Stimulated activated CD4-positive, alpha-beta T cell treated with anti-CD3 and anti-CD28 coated beads, Interleukin-4, amount 100 ng/mL, for 4 hours (primary cell): ENCODE results near the gene EPAS1.
A peak's percentile ranks its signal among the peaks of the same experiment; 100 is the strongest.

Experiments
- DNase-seq, 2 experiments: peaks; one replicate each; pipeline ENCODE4 v3.0.0-alpha.2; 2020

The EPAS1 gene

DNA sequence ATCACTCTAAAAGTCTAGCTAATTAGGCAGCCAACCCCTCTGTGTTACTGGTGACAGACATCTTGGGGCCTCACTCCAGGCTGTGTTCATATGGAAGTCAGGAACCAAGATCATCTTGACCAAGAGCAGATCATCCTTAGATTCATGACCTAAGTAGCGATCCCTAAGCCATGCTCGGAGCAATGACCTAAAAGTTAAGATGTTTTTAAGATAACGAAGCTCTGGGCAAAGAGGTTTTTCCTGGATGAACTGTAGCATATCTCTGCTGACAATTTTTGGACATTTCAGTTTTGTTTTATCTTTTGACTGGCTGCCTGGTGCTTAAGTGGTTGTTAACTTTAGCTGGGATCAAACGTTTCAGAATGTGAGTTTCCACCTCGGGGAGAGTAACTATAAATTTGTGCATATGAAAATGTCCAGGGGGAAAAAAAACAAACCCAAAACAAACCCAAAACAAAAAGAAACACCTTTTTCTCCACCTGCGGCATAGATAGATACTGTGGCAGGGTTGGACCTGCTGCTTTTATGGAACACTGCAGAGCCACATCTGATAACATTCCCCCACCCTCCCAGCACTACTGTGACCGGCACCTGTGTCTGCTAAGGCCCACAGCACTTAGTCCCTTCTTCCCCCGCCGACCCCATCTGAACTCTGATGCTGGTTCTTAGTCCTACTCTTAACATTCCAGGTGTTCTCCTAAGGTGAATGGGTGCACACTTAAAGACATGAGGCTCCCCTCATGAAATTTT, 45.5 kb downstream of the EPAS1 start:
- no peak for DNase-seq

DNA sequence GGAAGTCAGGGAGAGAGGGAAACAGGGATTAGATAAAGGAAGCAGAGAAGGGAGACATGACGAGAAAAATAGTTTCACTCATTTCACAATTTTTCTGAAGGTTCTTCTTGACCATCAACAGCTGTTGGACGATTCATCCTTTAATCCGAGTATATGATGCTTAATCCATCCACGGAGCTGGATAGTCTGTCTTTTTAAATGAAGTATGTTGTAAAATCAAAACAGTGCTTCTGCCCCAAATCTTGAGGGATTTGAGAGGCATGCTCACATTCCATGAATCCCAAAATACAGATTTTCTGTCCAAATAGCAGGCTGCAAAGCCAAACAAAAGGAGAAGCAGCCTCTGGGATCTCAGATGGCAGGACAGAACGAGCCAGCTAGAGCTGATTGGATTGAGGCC, 47.5 kb downstream of the EPAS1 start:
- no peak for DNase-seq

DNA sequence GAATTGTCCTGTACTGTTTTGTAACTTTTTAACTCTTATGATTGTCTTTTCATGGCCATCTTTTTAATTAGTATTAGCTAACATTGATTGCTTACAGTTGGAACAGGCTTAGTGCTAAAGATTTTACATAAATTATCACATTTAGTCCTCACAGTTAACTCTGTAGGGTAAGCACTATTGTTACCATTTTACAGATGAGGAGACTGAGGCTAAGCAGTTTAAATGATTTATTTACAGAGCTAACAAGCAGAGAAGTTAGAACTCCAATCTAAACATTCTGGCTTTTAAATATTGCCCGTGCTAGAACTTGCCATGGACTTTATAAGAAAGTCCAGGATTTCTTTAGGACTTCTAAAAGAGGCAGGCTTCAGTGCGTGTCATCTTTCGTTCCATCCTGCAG, 48.6 kb downstream of the EPAS1 start:
- DNase-seq: no peak

DNA sequence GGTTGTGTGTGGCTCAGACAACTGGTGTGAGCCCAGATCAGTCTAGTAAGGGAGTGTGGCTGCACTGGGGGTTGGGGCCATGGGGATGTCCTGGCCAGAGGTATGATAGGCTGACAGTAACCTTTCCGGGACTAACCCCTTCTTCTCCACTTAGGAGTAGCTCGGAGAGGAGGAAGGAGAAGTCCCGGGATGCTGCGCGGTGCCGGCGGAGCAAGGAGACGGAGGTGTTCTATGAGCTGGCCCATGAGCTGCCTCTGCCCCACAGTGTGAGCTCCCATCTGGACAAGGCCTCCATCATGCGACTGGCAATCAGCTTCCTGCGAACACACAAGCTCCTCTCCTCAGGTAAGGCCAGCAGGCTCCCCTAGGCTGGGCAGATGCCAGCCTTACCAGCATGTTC, 49.5 kb downstream of the EPAS1 start:
- DNase-seq: no peak

DNA sequence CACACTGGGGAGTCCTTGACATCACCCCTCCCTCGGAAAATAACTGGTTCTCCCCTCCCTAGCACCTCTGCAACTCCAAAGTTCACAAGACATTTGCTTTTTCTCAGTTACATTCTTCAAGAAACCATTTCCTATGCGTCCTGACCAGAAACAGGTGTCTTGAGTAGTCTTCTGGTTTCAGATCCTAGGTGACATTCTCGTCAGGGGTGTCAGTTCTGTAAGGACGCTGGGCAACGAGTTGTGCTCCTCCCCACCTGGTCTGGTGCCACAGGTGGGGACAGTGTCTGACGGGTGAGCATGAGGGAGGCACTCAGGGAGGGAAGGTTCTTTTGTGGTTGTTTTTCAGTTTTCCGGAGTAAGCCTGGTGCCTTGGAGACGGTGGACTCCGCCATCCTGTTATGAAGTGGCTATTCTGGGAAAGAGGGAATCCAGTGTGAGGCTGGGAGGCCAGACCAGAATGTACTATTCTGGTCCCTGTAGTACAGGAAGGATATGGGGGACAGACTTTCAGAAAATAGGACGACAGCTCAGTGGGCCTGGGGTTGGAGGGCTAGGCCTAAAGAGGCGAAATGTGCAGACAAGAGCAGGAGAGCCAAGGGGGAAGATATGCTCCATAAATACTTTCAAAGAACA, 50.6 kb downstream of the EPAS1 start:
- DNase-seq: no peak

DNA sequence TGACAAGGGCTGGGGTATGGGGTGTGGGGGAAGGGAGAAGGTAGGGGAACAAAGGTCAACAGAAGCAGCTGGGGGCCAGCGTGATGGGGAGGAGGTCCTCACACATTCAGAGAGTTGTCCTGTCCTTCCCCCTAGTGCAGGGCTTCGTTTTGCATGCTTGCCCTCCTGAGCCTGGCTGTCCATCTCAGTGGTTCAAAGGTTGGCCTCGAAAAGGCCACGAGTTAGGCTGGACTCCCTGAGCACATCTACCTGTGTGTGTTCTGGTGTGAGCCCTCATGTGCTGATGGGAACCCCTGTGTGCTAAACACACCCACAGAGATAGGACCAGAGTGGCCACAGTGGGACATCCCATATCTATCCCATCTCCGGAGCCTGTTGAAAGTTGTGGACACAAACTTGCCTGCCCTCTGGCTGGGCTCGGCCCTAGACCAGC, 51.9 kb downstream of the EPAS1 start:
- no peak for DNase-seq

DNA sequence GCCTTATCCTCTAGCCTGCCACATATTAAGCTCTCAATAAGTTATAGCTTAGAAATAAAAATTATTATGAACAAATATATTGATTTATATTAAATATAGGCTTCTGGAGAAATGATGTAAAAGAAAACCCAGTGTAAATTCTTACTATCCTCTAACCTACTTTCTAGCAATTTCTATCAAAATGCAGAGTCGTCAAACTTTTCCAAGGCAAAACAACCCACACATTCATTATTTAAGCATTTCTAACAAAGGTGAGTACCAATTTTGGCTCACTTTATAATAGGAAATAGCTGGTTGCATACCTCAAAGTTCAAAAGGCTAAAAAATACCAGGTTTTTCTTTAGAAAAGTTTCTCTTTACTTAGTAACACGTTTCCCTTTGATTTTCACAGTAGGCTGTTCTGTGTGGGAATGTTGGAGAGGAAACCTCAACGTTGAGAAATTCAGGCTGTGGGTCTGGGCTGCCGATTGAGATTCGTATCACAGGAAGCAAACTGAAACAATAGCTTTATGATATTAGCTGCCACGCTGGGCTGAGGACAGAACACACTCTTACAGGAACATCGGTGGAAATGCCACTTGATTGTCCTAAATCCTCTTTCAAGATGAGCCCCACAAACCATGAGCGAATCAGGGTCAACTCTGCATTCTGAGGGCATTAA, 53.0 kb downstream of the EPAS1 start:
- no peak for DNase-seq

DNA sequence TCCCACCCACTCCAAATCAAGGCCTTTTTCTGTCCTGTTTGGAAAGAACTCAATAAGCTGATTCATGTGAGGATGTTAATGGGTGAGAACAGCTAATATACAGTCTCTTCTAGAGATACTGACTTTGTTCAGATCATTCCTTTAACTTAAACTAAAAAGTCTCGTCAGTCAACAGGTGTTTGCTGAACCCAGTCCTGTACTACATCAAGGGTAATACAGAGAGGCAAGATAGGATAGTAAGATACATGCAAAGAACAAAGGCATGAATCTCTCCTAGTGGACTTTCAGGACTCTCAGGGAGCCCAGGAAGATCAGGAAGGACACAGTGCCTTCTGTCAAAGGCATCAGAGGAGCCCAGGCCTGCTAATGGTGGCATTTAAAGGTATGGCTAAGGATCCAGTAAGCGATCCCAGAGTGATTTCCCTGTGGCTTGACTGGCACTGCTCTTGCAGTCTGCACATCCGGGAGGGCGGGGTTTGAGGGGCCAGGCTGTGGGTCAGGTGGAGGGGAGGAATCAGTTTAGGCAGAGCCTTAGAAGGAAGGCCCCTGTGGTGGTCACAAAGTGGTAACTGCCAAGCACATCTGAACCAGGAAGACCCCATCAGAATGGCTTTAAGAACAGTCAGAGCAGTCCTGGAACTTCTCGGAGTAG, 54.0 kb downstream of the EPAS1 start:
- no peak for DNase-seq

DNA sequence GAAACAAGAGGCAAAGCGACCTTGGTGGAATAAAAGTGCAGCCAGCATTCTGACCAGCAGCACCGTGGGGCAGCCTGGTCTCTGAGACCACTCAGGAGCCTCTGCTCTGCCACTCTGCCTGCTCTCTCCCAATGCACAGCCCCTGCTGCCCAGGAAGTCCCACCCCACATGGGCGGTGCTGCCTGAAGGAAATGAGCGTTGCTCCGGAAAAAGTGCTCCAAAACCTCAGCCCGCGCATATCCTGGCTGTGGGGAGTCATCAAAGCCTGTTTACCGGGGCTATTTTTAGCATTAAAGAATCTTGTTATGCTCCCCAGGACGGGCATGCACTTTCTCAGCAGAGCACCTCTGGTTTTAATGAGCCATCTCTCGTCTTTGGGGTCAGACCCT, 54.5 kb downstream of the EPAS1 start:
- DNase-seq: peak; percentile 64 to 66

DNA sequence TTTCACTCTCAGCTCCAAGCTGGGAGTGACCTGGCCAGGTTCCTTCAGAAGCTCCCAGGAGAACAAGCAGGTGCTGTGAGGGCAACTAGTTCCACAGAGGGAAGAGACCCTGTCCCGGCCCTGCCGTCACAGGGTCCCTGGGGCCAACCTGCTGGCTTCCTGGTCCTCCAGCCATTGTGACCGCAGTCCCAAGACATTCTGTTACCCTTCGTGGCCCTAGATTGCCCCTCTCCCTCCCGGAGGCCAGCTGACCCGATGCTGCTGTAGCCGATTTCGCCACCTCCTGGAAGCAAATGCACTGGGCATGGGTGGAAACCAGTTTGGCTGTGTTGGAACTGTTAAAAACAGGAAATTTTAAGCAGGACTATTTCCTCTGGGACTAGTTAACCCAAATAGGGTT, 55.4 kb downstream of the EPAS1 start:
- DNase-seq: no peak

DNA sequence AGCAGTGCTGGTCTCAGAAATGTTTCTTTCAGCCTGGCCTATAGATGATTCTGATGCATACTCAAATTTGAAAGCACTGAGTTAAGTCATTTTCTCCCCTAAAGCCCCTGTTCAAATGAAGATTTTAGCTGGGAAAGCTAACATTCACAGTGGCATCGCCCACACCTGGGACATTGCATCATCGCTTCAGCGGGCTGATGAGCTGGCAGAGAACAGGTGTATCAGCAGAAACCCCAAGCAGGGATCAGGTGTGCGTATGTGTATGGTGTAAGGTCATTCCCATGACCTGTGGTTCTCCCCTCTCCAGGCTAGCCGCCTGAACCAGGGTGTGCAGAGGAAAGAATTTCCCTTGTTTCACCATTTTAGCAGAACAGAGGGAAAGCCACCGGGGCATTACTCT, 56.3 kb downstream of the EPAS1 start:
- DNase-seq: no peak

DNA sequence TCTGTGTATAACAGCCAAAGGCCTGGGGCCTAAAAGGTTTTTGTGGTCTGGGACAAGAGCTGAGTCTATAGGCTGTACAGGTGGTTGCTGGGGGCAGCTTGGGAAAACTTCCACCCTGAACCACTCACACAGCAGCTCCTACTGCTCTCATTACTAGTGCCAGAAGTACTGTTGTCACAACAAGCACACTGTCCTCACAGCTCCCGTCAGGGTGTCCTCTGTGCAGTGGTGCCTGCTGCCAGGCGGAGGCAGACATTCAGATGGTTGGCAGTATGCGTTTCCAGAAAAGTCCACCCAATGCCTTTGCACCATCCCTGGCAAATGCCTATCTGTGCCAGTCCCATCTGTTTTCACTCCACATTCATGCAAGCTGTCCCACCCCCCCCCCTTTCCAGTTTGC, 58.5 kb downstream of the EPAS1 start:
- DNase-seq: no peak

DNA sequence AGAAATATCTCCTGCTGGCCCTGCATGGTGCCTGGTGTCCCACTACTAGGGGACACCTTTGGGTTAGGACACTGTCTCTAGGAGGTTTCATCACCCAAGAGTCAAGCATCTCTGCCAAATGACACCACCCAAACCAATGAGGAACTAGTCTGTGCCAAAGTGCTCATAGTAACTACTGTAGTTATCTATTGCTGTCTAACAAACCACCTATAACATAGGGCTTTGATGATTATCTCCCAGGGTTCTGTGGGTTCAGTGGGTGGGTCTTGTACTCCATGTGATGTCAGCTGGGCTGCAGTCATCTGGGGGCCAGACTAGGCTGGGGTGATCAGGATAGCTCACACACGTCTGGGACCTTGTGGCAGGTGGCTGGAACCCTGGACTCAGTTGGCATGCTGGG, 59.8 kb downstream of the EPAS1 start:
- DNase-seq: no peak

DNA sequence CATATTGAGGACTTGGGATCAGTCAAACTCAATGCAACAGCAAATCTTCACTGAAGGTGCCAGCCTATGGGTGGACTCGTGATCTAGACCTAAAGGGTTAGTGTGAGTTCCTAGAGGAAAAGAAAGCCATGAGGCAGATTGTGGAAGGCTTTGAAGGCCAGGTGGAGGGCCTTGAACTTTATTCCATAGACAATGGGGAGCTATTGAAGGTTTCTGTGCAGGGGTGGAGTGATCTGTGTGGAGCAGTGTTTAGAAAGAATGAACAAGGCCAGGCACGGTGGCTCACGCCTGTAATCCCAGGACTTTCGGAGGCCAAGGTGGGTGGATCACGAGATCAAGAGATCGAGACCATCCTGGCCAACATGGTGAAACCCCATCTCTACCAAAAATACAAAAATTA, 61.5 kb downstream of the EPAS1 start:
- DNase-seq: no peak

DNA sequence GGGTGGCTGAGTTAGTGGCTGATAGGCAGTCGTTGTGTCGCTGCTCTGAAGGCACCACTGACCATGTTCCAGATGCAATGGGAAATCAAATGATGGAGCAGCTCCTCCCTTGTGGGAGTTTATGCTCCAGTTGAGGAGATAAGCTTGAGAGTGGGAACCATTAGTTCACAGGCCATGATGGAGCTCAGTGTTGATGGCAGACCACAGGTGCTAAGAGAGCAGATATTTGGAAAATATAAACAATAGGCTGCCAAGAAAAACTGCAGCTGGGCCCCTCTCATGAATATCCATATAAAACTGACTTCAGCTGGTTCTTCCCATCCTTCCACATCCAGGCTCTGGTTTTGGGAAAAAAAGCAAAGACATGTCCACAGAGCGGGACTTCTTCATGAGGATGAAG, 63.1 kb downstream of the EPAS1 start:
- no peak for DNase-seq

DNA sequence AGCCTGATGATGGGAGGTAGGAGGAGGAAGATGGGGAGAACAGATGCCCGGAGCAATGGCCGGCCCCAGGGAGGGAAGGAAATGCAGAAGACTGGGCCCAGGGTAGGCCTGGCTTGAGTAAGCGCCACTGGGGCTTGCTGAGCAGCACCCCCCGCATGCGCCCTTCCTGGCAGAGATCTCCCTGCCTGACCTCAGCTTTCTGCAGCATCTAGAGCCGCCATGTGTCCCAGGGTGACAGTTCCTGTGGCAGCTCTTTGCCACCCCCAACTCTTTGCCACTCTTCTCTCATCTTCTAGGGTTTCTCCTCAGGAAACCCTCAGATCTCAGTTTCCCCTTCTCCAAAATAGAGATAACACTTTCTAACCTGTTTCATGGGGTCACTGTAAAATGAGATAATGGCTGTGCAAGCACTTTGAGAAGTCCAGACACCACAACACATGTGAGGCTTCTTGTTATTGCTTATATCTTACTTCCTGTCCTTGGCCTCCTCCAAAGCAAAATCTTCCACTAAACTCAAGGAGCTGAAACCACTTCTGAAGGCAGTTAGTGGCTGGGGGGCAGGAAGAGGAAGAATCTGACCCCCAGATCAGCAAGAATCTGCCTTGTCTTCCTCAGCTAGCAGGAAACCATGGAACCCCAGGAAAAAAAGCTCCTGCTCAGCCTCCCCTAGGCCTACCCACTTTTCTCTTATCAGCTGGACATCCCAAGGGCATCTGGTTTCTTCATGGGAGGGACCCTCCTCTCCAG, 64.9 kb downstream of the EPAS1 start:
- no peak for DNase-seq

DNA sequence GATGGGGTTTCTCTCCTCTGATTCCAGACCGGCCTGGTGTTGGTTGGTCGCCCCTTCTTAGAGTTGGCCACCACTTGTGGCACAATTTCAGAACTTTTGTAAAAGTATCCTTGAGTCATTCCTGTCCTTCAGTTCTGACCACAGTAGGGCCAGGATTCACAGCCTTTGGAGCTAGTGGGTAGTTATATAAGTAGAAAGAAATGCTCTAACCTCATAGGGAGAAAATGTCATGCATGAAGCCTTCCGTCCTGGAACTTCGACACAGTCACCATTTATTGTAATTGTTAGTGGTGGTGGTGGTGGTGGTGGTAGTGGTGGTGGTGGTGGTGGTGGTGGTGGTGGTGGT, 65.4 kb downstream of the EPAS1 start:
- DNase-seq: no peak

DNA sequence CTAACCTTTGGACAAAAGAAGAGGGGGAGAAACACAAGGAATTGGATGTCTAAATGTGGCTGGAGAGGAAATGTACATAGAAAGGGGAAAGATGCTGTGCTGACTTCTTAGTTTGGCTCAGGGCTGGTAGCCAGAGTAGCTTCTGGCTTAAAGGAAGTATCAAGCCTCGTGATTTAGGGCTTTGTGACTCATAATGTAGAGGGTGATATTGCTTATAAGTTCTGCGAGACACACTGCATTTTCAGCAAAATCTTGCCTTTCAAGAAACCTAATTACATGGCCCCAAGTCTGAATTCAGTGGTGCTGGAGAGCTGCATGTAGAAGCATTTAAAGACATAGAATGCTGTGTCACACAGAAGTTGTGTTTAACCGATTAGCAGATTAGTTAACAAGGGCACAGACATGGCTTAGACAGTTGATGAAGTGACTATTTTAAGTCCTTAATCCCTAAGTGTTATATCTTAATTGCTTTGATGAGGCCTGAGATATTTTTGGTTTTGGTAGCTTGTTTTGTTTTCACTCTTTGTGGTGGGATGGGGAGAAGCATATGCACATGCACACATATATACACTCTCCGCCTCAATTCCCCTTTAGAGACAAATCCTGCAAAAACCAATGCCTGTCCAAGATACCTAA, 66.4 kb downstream of the EPAS1 start:
- no peak for DNase-seq

DNA sequence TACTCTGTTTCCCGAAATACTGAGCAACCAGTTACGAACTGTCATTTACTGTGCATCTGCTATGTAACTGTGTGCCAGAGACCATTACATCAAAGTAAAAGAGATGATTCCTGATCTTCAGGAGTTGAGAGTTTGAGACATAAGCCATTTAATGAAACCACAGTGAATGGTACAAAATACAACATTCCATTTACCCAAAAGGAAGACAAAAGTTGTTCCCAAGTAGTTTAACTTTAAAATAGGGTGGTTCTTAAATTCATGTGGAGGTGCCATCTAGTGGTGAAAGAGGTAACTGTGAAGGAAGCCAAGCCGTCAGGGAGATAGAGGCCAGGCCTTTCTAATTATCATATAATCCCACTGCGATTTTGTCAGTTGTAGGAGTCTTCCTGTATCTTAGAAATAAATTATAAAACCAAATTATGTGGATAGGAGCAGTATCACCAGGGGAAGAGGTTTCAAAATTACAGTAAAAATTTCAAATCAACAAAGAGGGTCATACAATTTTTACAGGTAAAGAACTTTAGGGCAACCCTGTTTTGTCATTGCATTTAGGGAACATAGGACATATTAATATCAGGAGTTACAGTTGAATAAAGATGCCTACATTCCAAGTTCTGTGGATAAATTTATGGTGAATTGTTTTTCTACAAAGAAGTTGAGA, 67.7 kb downstream of the EPAS1 start:
- DNase-seq: no peak

DNA sequence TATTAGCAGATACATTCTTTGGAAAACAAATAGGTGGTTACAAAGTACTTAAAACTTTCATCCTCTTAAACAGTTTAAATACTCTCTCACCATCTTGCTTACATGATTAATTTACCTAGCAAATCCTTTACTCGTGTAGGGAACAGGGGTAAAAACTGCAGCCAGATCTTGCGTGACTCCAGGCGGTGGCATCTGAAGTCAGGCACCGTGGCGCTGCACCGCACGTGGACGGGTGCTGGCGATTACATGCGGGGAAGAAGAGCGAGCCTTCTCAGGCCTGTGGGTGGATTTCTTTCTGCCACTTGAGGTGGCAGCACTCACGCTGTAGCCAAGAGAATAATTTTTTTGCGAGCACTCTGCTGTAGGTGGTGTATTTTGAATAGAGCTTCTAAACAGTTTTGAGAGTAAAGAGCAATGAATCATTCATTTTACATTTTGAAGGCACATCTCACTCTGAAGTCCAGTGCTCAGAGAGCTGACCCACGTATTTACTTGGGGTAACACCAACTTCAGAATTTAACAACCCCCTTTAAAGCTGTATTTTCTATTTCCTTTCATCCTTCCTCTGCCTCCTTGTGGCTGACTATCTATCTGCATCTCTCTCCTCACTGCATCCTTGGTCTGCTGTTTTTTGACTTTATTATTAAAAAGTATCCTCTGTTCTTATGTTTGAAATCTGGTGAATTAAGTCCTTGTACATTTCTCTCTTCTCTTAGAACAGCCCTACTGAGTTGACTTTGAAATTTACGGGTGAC, 68.9 kb downstream of the EPAS1 start:
- DNase-seq: no peak

DNA sequence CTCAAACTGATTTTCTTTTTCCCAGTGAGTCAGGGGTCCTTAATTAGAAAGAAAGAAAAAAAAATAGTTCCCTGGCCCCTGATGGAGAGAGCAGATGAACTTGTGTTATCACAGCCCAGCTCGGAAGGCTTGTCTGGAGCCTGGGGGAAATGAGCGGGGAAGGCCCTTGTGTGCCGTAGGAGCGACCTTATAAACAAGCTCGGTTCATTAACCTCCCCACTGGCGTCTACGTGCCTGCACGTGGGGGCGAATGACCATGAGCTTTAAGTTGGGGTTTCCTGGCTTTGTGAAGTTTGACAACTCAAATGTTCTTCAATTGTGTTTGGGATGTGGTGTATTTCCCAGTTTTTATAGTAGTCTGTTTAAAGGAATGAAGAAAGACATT, 69.5 kb downstream of the EPAS1 start:
- no peak for DNase-seq
